Fibroblast of skin of back (primary cell): Measurements from ENCODE around the gene SLC35E2B.
"Not testable (repeated sequence)": the region's sequence is repeated elsewhere in the genome, so short reads cannot be mapped to it uniquely, and the experiment has no call there.

Experiments used
- DNase-seq: peaks from one replicate; pipeline ENCODE4 v3.0.0-alpha.2; 2013

SLC35E2B gene

GRCh38 chr1:1703796-1704195 lies 11.2 kb upstream of the SLC35E2B start:
- no peak for DNase-seq

GRCh38 chr1:1702506-1702905 lies 9.9 kb upstream of the SLC35E2B start:
- DNase-seq, result not testable (repeated sequence)

DNA sequence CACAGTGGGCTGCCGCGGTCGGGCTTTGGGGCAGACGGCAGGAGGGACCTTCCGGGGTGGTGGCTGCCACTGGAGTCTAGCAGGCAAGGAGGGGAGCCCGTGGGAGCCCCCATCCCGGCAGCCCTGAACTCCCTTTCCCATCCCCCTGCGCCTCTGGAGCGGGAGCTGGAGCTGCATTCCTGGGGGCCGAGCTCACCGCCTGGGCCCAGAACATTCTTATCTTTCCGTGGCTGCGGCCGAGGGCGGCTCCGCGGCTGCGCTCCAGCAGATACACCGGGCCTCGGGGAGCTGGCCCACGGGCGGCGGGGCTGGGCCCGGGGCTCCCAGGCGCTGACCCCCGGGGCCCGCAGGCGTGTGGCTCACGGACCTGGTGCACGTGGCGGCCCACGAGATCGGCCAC lies 8.0 kb upstream of the SLC35E2B start:
- DNase-seq, result not testable (repeated sequence)

DNA sequence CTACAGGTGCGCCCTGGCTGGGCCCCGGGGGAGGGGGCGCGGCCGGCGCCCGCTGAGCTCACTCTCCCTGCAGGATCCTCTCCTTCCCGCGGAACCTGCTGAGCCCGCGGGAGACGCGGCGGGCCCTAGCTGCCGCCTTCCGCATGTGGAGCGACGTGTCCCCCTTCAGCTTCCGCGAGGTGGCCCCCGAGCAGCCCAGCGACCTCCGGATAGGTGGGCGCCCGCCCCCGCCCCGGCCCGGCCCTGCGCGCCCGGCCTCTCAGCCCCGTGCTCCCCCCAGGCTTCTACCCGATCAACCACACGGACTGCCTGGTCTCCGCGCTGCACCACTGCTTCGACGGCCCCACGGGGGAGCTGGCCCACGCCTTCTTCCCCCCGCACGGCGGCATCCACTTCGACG lies 7.5 kb upstream of the SLC35E2B start:
- DNase-seq, result not testable (repeated sequence)

DNA sequence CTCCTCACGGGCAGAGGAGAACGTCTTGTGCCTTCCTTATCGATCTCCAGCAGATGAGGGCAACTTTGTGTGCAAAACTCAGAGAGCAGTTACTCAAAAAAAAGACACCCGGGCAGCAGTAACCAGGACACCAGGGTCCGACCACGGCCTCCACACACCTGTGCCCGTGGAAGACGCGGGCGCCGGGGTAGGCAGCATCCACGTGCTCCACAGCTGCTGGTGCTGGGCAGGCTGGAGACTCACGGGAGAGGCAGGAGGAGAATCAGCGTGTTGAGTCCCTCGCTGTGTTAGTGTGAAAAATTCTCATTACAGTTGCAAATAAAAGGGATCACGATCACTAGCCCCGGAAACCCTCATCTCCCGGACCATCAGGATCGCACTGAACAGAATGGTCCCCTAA lies 6.5 kb upstream of the SLC35E2B start:
- not testable (repeated sequence) for DNase-seq

GRCh38 chr1:1697358-1698183 lies 5.0 kb upstream of the SLC35E2B start:
- DNase-seq, result not testable (repeated sequence)

- not testable (repeated sequence) for DNase-seq
Measured at GRCh38 chr1:1696431-1697357, 4.1 kb upstream of the SLC35E2B start.

DNA sequence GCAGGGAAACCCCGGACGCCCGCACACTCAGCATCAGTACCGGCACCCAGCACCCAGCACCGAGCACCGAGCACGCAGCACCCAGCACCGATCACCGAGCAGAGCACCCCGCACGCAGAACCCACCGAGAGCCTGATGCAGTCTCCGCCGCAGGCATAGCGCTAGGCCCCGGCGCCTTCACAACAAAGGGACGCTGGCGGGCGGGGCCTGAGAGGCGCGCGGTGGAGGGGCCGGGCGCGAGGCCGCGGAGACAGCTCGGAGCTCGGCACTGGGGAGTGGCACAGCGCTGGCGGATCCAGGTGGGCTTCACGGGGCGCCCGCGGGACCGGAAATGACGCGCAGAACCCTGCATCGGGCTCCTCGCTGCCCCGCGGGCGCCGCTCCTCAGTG lies 276 bp downstream of the SLC35E2B start:
- DNase-seq, result peak; percentile 76

DNA sequence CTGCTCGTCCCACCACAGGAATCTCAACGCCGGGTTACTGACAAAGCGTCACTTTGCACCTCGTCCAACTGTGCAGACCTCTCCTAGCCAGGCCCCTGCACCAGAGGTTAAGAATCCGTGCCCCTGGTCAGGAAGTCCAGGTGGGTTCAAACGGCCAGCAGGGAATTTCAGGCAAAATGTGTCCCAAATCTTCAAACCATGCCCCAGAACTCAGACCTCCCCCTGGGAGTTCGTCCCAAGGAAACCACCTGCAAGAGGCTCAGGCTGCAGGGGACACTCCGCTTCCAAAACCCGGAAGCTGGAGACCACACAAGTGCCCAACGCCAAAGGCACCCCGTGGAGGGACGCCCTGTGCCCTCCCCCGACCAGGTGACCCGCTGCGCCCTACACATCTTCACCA lies 1.2 kb downstream of the SLC35E2B start:
- not testable (repeated sequence) for DNase-seq

GRCh38 chr1:1689526-1689925 lies 3.1 kb downstream of the SLC35E2B start:
- not testable (repeated sequence) for DNase-seq

- DNase-seq, result no peak
Measured at GRCh38 chr1:1687846-1688245, 4.7 kb downstream of the SLC35E2B start.

- DNase-seq, result no peak
Measured at GRCh38 chr1:1684031-1684681, 8.4 kb downstream of the SLC35E2B start.

DNA sequence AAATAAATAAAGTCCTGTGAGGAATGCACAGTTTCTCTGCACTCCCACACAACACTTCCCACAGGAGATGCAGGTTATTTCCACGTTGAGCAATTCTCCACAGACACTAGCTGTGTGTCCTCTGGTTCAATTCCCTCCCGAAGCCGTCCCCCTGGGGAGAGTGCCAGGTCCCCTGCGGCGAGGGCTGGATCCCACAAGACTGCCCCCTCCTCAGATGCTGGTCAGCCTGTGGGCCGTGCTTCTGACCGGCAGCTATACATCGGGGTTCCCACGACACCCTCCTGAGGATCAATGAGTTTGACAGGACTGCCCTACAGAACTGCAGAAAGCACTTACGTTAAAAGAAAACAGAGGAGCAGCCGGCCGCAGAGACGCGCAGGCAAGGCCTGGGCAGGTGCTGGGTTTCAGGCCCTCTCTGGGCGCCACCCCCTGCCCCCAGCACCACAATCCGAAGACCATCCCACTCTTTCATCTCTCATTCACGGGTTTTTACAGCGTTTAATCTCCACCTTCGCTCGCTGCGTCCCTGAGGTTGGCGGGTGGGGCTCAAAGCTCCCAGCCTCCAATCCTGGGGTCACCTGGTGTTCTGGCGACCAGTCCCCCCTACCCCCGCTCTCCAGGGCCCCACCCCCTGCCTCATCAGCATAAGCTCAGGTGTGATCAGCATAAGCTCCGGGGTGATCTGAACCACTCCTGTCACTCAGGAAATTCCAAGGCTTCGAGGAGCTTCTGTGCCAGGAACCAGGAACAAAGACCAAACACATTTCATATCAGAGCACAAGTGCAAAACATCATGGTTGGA lies 9.3 kb downstream of the SLC35E2B start:
- no peak for DNase-seq

- no peak for DNase-seq
Measured at GRCh38 chr1:1680912-1681273, 11.7 kb downstream of the SLC35E2B start.

DNA sequence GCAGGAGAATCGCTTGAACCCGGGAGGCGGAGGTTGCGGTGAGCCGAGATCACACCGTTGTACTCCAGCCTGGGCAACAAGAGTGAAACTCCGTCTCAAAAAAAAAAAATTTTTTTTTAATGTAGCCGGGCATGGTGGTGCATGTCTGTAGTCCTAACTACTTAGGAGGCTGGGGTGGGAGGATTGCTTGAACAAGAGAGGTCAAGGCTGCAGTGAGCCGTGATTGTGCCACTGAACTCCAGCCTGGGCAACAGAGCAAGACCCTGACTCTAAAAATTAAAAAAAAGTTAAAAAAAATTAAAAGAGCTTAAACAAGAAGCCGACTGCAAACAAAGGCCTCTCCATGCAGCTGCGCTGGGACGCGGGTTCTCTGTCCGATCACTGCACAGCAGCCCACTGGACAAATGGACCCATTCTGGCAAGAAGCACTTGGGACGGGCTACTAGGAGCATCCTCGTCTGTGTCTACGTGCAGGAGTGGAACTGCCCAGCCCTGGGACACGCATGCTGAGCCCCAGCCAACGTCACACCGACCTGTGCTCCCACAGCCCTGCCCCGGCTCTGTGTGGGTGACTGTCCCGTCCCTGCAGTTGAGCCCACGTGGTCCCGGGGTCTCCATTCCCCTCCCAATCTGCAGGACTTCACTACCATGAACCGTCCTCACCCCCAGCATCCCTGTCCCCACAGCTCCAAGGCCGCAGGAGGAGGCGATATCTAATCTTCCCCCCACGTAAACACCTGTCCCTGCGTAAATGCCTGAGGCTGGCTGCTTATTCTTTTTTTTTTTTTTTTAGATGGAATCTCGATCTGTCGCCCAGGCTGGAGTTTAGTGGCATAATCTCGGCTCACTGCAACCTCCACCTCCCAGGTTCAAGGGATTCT lies 12.3 kb downstream of the SLC35E2B start:
- no peak for DNase-seq

DNA sequence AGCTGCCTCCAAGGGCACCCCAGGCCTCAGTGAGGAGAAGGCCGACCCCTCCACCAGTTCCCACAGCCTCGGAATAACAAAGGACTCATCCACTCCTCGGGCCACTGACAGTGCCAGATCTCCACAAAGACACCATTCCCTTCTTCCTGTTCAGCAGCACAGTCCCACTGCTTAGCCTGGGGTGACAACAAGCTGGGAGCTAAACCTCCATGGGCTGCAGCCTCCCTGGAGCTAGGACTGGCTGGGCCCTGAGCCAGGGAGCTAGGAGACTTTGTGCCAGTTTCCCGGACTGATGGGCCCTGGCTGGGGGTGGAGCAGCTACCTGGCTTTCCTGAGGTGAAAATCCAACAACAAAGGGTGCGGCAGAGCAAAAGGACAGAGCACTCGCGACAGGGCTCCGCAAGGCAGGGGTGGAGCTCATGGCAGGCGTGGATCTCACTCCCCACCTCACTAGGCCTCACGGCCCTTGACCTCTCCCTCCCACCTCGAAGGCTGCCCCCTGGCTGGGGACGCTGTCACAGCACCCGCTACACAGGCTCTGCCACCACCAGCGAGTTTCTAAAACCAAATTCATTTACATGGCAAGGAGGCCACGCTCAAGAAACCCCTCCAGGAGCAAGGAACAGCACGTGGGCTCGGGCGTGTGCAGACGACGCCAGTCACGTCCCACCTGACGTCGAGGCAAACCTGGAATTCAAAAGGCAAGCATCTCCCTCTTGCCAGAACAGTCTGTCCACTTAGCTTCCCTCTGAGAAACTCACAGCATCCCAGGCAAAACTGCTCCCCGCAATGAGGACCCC lies 13.8 kb downstream of the SLC35E2B start:
- DNase-seq, result no peak

GRCh38 chr1:1677718-1678580 lies 14.6 kb downstream of the SLC35E2B start:
- DNase-seq, result no peak

GRCh38 chr1:1676087-1676486 lies 16.5 kb downstream of the SLC35E2B start:
- not testable (repeated sequence) for DNase-seq

- not testable (repeated sequence) for DNase-seq
Measured at GRCh38 chr1:1675218-1675617, 17.4 kb downstream of the SLC35E2B start.
